Heart right ventricle (tissue), 16 donors: ENCODE data around the gene RCAN1. TPM values are rescaled to one million over a fixed set of nuclear protein-coding genes. Genes with fewer than 3 reads are reported as not detected.

Experiments
- ATAC-seq, 8 donors: fragments of 200-7000 bp; cut with Tn5 transposase; one replicate each; pipeline ENCODE4 v1.9.1; 2020; ENCODE audit warnings: mild to moderate bottlenecking in 8 of 8, moderate library complexity in 8 of 8, moderate number of reproducible peaks in 1 of 8
- DNase-seq, 2 donors: peaks; one replicate each; pipeline ENCODE4 v3.0.0-alpha.2; 2020
- H3K27ac ChIP-seq, 10 donors: fragments of 200-600 bp; sonication (generic) in 2 of 10; one replicate each; pipeline versions ENCODE4 v1.5.0 to v1.8.0; 2020 to 2022; ENCODE audit warnings: mild to moderate bottlenecking in 3 of 10
- H3K27me3 ChIP-seq, 7 donors: fragments of 200-600 bp; one replicate each; pipeline ENCODE4 v1.8.0; 2021 to 2022; ENCODE audit warnings: mild to moderate bottlenecking in 2 of 7
- H3K36me3 ChIP-seq, 9 donors: fragments of 200-600 bp; sonication (generic) in 1 of 9; one replicate each; pipeline versions ENCODE4 v1.5.0 to v1.8.0; 2020 to 2022; ENCODE audit warnings: mild to moderate bottlenecking in 2 of 9
- H3K4me1 ChIP-seq, 9 donors: fragments of 200-600 bp; sonication (generic) in 1 of 9; one replicate each; pipeline versions ENCODE4 v1.5.0 to v1.8.0; 2020 to 2022; ENCODE audit warnings: mild to moderate bottlenecking in 4 of 9
- H3K4me3 ChIP-seq, 10 donors: fragments of 200-600 bp; sonication (generic) in 2 of 10; one replicate each; pipeline versions ENCODE4 v1.5.0 to v1.8.0; 2020 to 2022; ENCODE audit warnings: mild to moderate bottlenecking in 7 of 10, moderate library complexity in 2 of 10
- H3K9me3 ChIP-seq, 11 donors: fragments of 200-600 bp in 10 of 11; sonication (generic) in 2 of 11; one replicate each; pipeline versions ENCODE4 v1.5.0 to v1.8.0; 2013 to 2022; ENCODE audit warnings: mild to moderate bottlenecking in 2 of 11, control low read depth in 1 of 11, moderate library complexity in 1 of 11
- WGBS, 2 donors: extraction: QIAGEN DNeasy Blood & Tissue Kit; methylation state at CpG; one replicate each; pipeline ENCODE4 v1.1.7; 2013; ENCODE audit warnings: inconsistent platforms in 1 of 2; 5-methylcytosine and 5-hydroxymethylcytosine counted together
- intact Hi-C, 10 donors: fragments of 100-400 bp; cut with DNase I; formaldehyde crosslinking; loops; one replicate each; pipeline versions ENCODE4 v1.11.1 to v1.14.2; 2022
- polyA plus RNA-seq, 2 donors: library from polyadenylated mRNA; stranded (reverse); fragments of 200-250 nt; gene quantifications; one replicate each; pipeline ENCODE4 v1.2.3, GENCODE V29; 2013
- total RNA-seq, 10 donors: library from RNA; stranded (reverse); fragmentation: NEBNext Ultra II Directional in 3 of 10; extraction: Animal tissue kit (Norgen Biotek cat#: 25700) in 3 of 10; gene quantifications; one replicate each; pipeline versions ENCODE4 v1.2.1 to v1.2.4, GENCODE V29; 2021 to 2023
- TF ChIP-seq, protein P1 (sequence below), 9 donors: fragments of 200-600 bp; sonication (generic) in 2 of 9; IDR thresholded peaks; one replicate each; pipeline versions ENCODE4 v1.5.0 to v1.8.0; 2021 to 2022; ENCODE audit warnings: antibody characterized with exemption in 9 of 9, mild to moderate bottlenecking in 5 of 9, moderate library complexity in 1 of 9
- donor health status: Arrhythmogenic right ventricular cardiomyopathy.
- donor health status: ischemic (EF 13 %, LVEDD 7.1; RV severe dilation, severe dysfunction).
- donor health status: healthy with polysubstance abuse.
- donor health status: DM: no; HTN: yes; CAD: no.
- donor health status: DM: no; HTN: no; CAD: no.
- donor health status: ischemic (EF 25% LVEDD 6.9; RV normal size, moderate dysfunction).
- donor health status: ischemic (EF 25% LVEDD 5.7; RV mildly dilated, moderate dysfunction).
- donor health status: healthy.
- donor health status: DM: yes; HTN: yes; CAD: no.
- donor health status: Ischemic cardiomyopathy.
- donor health status: ischemic (EF 35%, LVEDD 5.7; RV mildly dilated, moderate dysfunction).
- donor health status: nonischemic (EF 11% LVEDD 7.7; RV severe dilation, severe dysfunction).
- donor health status: DM: yes; HTN: yes; CAD: no.
- donor health status: PGD.
- donor health status: ischemic (EF 29% LVEDD 5.4; RV normal size, mild dysfunction).
- donor health status: nonischemic (EF 23%, LVEDD 6.1; RV moderate dilation, normal function).

RCAN1 gene
- total and polyA plus RNA-seq, 12 donors, result 24.1 to 389 (median 60.1) TPM

DNA sequence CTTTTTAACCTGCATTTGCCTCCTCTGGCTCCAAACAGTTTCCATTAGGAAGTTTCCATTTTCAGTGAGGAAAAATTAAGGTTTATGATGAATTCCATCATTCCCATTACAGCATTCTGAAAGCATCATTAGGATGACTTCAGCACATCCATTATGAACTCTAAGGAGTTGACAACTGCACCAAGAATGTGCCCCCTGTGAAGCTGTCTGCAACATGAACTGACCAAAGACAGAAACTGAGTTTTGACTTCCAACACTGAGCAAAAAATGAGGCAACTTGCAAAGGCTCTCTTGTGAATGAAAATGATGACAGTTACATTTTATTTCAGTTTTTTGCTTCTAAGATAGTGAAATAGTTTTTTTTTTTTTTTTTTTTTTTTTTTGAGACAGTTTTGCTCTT lies 84.7 kb downstream of the RCAN1 start:
- Histone ChIP-seq H3K4me1 (peaks cover 0 to 46% (median 33%) of the 10 kb centered on the region in 9 donors), H3K9me3 (peaks cover 0 to 12% (median 0%) of the 10 kb centered on the region in 11 donors), H3K27ac (peak overlapping the region in 4 of 10 donors; percentile 12 to 78 (median 42)), H3K27me3 (no peaks in the 10 kb centered on the region), H3K36me3 (no peaks in the 10 kb centered on the region), H3K4me3 (no peak overlapping the region)
- DNase-seq, result no peak
- TF ChIP-seq, protein P1, sequence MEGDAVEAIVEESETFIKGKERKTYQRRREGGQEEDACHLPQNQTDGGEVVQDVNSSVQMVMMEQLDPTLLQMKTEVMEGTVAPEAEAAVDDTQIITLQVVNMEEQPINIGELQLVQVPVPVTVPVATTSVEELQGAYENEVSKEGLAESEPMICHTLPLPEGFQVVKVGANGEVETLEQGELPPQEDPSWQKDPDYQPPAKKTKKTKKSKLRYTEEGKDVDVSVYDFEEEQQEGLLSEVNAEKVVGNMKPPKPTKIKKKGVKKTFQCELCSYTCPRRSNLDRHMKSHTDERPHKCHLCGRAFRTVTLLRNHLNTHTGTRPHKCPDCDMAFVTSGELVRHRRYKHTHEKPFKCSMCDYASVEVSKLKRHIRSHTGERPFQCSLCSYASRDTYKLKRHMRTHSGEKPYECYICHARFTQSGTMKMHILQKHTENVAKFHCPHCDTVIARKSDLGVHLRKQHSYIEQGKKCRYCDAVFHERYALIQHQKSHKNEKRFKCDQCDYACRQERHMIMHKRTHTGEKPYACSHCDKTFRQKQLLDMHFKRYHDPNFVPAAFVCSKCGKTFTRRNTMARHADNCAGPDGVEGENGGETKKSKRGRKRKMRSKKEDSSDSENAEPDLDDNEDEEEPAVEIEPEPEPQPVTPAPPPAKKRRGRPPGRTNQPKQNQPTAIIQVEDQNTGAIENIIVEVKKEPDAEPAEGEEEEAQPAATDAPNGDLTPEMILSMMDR (IDR thresholded peaks at IDR 0.05), result no peak
- ATAC-seq, result no peak
- intact Hi-C loops, result loop anchor here in 1 of 10 donors (5.0 kb wide), 1 partner anchor 47 kb away; no protein-coding TSS in a partner anchor

DNA sequence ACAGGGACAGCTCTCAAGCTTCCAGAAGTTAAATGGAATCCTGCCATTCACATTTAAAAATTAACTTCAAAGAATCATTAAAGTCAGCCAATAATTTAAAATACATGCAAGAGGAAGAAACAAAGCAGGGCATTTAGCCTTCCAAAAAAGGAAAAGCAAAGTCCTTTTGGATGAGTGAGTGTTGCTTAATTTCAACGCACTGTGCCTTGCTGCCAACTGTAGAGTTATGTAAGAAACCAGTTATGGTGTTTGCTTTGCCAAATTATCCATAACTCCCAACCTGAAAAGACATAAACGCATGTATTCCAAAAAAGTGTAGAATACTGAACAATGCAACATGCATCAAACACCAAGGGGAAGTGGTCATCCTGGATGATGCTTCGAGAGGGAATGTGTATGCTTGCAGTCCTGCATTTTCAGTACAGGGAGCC lies 86.8 kb downstream of the RCAN1 start:
- Histone ChIP-seq H3K9me3 (peaks cover 0 to 12% (median 0%) of the 10 kb centered on the region in 11 donors), H3K27ac (peak overlapping the region in 8 of 10 donors; percentile 17 to 97 (median 94)), H3K36me3 (peaks cover 0 to 7% (median 0%) of the 10 kb centered on the region in 9 donors), H3K4me1 (peaks cover 0 to 58% (median 40%) of the 10 kb centered on the region in 9 donors), H3K27me3 (no peaks in the 10 kb centered on the region), H3K4me3 (no peak overlapping the region)
- intact Hi-C loops, result loop anchor here in 5 of 10 donors (5.0 kb wide), 3 partner anchors 49 to 74 kb away; no protein-coding TSS in a partner anchor
- 74 to 88% methylated on average over 3 of the region's 3 CpGs for WGBS, 2 donors
- TF ChIP-seq, protein P1 (IDR thresholded peaks at IDR 0.05), result no peak
- ATAC-seq, result no peak
- no peak for DNase-seq

DNA sequence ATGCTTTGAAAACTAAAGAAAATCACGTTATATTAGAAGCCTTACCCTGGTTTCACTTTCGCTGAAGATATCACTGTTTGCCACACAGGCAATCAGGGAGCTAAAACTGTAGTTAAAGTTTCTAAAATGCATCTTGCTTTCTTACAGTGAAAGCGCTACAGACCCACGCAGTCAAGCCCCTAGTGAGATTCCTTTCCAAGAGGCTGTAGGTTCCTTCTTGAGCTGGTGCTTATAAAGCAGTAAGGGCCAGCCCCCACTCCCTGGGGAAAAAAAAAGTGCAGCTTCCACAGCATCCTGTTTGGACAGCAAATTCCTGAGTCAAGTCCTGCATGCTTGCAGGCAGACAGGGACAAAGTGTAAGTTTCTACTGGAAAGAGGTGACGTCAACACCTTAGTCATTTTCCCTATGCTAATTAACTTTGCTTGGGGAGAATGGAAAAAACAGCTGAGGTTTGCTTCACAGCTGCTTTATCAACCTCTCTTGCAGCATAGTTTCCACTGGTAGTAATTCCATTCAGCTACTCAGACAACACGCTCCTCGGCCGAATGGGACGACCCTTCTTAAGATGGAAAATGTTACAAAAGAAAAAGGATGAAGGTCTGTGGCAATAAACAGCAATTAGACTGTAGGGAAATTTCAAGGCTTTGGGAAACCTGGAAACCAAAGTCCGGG lies 88.2 kb downstream of the RCAN1 start:
- Histone ChIP-seq H3K4me3 (peak overlapping the region; percentile 4 to 63 (median 56)), H3K27me3 (no peaks in the 10 kb centered on the region), H3K27ac (peak overlapping the region; percentile 68 to 97 (median 91)), H3K9me3 (peaks cover 0 to 12% (median 0%) of the 10 kb centered on the region in 11 donors), H3K4me1 (peaks cover 7 to 71% (median 54%) of the 10 kb centered on the region in 9 donors), H3K36me3 (peaks cover 0 to 21% (median under 1%) of the 10 kb centered on the region in 9 donors)
- TF ChIP-seq, protein P1 (IDR thresholded peaks at IDR 0.05), result no peak
- peak in 1 of 2 donors; percentile 92 for DNase-seq
- 6 to 12% methylated on average over 10 of the region's 10 CpGs for WGBS, 2 donors
- ATAC-seq, result peak; percentile 86 to 95 (median 92)
- intact Hi-C loops, result loop anchor here in 6 of 10 donors (1.0 to 5.0 kb wide), 6 partner anchors 18 to 76 kb away; no protein-coding TSS in a partner anchor

DNA sequence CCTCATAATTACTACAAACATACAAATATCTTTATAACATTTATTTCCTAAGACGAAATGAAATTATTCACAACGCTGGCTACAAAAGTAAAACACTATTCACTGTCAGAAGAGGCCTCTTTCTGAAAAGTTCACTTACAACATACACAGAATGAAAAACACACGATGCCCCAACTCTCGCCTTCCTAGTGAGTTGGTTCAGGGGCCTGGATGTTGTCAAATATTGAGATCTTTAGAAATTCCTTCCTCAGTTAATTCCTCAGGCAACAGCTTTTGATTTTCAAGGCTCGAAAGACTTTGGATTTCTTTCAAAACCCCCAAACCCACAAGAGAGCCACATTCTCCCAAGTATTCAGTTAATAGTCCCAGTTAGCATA lies 88.7 kb downstream of the RCAN1 start:
- TF ChIP-seq, protein P1 (IDR thresholded peaks at IDR 0.05), result no peak
- H3K36me3 ChIP-seq, result peaks cover 0 to 26% (median 5%) of the 10 kb centered on the region in 9 donors
- DNase-seq (no peak), ATAC-seq (no peak)
- WGBS, 2 donors, result 19 to 21% methylated on average over 5 of the region's 5 CpGs
- intact Hi-C loops, result loop anchor here in 6 of 10 donors (2.0 to 5.0 kb wide), 5 partner anchors 19 to 76 kb away; no protein-coding TSS in a partner anchor
- peaks cover 7 to 72% (median 55%) of the 10 kb centered on the region in 9 donors for H3K4me1 ChIP-seq
- peaks cover 0 to 12% (median 0%) of the 10 kb centered on the region in 11 donors for H3K9me3 ChIP-seq
- no peaks in the 10 kb centered on the region for H3K27me3 ChIP-seq
- H3K27ac ChIP-seq, result peak overlapping the region; percentile 68 to 97 (median 91)
- H3K4me3 ChIP-seq, result peak overlapping the region; percentile 4 to 63 (median 56)
